Stimulated activated CD8-positive, alpha-beta memory T cell treated with anti-CD3 and anti-CD28 coated beads, Interleukin-12 subunit alpha, Interleukin-12 subunit beta, amount 100 ng/mL, for 24 hours (primary cell): ENCODE data around the gene INCENP.

ENCODE experiments used
- DNase-seq: peaks from one replicate; pipeline ENCODE4 v3.0.0-alpha.2; 2020; ENCODE audit errors: extremely low read depth

Gene INCENP

GRCh38 chr11:62124186-62125113 is 639 bp downstream of the INCENP start:
- no peak for DNase-seq

GRCh38 chr11:62125316-62125715 is 1.5 kb downstream of the INCENP start:
- DNase-seq: no peak

- DNase-seq: no peak
These were observed 2.1 kb downstream of the INCENP start for GRCh38 chr11:62125881-62126280.

GRCh38 chr11:62127426-62127825 is 3.6 kb downstream of the INCENP start:
- DNase-seq: no peak

- DNase-seq: no peak
These were observed 4.3 kb downstream of the INCENP start for GRCh38 chr11:62127941-62128770.

- DNase-seq: no peak
These were observed 5.0 kb downstream of the INCENP start for GRCh38 chr11:62128835-62129234.

GRCh38 chr11:62129590-62130282 is 5.9 kb downstream of the INCENP start:
- DNase-seq: no peak

GRCh38 chr11:62130283-62131169 is 6.7 kb downstream of the INCENP start:
- no peak for DNase-seq

GRCh38 chr11:62131170-62131464 is 7.3 kb downstream of the INCENP start:
- no peak for DNase-seq

- DNase-seq: no peak
These were observed 8.4 kb downstream of the INCENP start for GRCh38 chr11:62132191-62132590.

- no peak for DNase-seq
These were observed 9.0 kb downstream of the INCENP start for GRCh38 chr11:62132689-62133293.

- DNase-seq: no peak
These were observed 9.7 kb downstream of the INCENP start for GRCh38 chr11:62133328-62134065.

GRCh38 chr11:62137276-62137861 is 13.6 kb downstream of the INCENP start:
- DNase-seq: no peak

GRCh38 chr11:62137881-62138629 is 14.2 kb downstream of the INCENP start:
- no peak for DNase-seq

- DNase-seq: no peak
These were observed 15.0 kb downstream of the INCENP start for GRCh38 chr11:62138630-62139425.

- DNase-seq: no peak
These were observed 15.9 kb downstream of the INCENP start for GRCh38 chr11:62139526-62140303.

GRCh38 chr11:62140304-62141110 is 16.7 kb downstream of the INCENP start:
- no peak for DNase-seq
